ENCODE data around the gene NUDT4.
A peak's percentile ranks its signal among the peaks of the same experiment; 100 is the strongest.
"Not testable (repeated sequence)": the region's sequence is repeated elsewhere in the genome, so short reads cannot be mapped to it uniquely, and the experiment has no call there.

NUDT4 gene

GRCh38 chr12:93368766-93369165 is 9.0 kb upstream of the NUDT4 start:
- FAIRE-seq: no peak

DNA sequence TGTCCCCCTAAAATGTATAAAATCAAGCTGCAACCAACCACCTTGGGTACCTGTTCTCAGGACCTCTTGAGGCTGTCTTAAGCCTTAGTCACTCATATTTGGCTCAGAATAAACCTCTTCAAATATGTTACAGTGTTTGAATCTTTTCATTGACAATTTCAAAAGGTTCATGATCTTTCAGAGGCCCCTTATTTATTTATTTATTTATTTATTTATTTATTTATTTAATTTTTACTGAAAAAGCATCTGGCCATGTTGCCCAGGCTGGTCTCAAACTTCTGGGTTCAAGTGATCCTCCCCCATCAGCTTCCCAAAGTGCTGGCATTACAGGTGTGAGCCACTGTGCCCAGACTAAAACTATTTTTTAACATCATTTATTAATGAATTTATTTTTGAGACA is 8.2 kb upstream of the NUDT4 start:
- FAIRE-seq: no peak

DNA sequence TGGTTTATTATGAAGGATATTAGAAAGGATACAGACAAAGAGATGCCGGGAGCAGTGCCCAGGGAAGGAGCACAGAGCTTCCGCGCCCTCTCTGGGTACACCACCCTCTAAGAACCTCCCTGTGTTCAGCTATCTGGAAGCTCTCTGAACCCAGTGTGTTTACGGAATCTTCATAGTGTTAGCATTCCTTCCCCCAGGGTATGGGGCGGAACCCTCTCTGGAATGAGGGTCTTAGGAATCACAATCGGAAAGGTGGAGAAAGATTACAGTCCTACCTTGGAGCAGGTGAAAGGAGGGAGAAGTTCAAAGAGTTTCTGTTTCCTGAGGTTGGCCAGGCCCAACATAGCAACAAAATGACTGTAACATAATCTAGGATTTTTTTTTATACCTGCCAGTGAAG is 6.8 kb upstream of the NUDT4 start:
- FAIRE-seq: no peak

- FAIRE-seq: no peak
Observed at GRCh38 chr12:93373961-93374656, 3.6 kb upstream of the NUDT4 start.

DNA sequence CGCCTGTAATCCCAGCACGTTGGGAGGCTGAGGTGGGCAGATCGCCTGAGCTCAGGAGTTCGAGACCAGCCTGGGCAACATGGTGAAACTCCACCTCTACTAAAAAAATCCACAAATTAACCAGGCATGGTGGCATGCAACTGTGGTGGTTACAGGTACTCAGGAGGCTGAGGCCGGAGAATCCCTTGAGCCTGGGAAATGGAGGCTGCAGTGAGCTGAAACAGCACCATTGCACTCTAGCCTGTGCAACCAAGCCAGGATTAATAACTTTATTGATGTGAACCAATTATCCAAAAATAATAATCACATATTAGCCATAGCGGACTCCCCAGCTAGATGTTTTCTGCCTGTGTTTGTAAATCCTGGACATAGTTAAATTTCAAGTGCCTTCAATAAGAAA is 1.8 kb upstream of the NUDT4 start:
- no peak for FAIRE-seq

GRCh38 chr12:93376436-93377251 is 1.1 kb upstream of the NUDT4 start:
- FAIRE-seq: no peak

- not testable (repeated sequence) for FAIRE-seq
Observed at GRCh38 chr12:93378196-93378997, 672 bp downstream of the NUDT4 start.

GRCh38 chr12:93378998-93379325 is 1.2 kb downstream of the NUDT4 start:
- FAIRE-seq: no peak

- no peak for FAIRE-seq
Observed at GRCh38 chr12:93379326-93379980, 1.7 kb downstream of the NUDT4 start.

DNA sequence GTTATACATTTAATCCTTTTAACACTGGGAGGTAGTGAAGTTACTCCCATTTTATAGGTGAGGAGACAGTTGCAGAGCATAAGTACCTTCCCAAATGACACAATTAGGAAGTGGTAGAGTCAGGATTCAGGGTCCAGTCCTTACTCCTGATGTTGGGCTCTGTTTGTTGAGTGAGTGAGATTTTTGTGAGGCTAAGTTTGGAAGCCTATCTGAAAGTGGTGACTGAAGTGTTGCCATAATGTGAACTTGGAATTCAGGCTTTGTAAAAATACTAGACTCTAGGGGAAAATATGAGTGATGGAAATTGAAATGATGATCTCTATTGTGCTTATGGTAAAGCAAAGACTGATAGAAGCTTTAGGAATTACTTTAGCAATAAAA is 2.2 kb downstream of the NUDT4 start:
- FAIRE-seq: no peak

DNA sequence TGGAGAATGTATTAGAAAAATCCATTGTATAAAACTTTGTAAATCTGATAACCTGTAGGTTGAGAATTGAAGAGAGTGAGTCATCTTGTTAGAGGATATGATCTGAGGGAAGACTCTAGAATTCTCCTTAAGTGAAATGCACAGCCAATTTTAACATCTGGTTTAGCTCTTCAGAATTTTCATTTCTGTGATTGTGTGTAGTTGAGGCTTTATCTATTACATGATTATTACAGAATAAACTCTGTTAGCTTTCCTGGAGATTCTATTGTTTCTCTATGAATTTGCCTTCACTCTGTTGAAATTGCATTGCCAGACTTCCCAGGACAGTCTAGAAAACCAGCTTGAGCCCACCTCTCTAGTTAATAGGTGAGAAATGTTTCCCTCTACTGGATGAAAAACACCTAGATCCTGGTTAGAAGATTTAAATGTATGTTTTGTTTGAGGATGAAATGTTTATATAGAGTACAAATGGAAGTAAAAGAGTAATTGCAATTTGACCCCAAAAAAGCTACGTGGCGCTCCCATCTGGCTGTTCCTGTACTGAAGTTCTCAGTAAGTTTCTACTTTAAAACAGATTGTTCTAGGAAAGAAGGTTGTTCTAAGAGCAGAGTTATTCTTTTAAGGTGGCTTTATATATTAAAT is 2.9 kb downstream of the NUDT4 start:
- no peak for FAIRE-seq

GRCh38 chr12:93381161-93381975 is 3.6 kb downstream of the NUDT4 start:
- no peak for FAIRE-seq

GRCh38 chr12:93381976-93382437 is 4.3 kb downstream of the NUDT4 start:
- not testable (repeated sequence) for FAIRE-seq

GRCh38 chr12:93387780-93388179 is 10.1 kb downstream of the NUDT4 start:
- FAIRE-seq: no peak

GRCh38 chr12:93390031-93390430 is 12.3 kb downstream of the NUDT4 start:
- FAIRE-seq: no peak

DNA sequence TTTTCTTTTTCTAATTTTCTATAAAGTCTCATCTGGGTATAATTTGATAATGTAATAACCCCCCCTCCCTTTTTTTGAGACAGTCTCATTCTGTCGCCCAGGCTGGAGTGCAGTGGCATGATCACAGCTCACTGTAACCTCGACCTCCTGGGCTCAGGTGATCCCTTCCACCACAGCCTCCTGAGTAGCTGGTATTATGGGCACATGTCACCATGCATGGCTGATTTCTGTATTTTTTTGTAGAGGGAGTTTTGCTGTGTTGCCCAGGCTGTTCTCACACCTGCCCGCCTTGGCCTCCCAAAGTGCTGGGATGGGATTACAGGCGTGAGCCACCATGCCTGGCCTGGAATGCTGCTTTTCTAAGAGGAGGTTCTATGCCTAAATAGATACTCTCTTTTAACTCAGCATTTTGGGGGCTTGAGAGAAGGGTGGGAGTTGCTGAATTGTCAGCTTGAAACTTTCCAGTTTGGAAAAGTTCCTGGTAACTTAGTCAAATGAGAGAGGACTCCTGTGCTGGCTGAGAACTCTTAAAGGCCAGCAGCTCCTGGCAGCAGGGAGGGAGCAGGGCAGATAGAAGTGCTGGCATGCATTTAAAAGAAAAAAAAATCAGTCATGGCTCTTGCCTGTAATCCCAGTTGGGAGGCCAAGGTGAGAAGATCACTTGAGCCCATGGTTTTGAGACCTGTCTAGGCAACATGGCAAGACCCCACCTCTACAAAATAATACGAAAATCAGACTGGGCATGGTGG is 13.0 kb downstream of the NUDT4 start:
- FAIRE-seq: no peak

DNA sequence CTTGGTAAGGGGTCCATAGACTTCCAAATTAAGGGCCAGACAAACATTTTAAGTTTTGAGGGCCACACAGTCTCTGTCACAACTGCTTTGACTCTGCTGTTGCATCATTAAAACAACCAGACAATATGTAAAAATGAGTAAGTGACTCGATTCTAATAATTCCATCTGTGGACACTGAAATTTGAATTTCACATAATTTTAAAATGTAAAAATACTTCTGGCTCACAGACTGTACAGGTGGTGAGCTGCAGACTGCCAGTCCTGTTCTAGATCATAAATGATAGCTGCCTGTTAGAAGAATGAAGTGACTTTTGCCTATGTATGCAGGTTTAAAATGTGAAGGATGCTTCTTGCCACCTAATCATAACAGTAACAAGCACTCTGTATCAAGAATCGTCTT is 15.7 kb downstream of the NUDT4 start:
- FAIRE-seq: no peak

DNA sequence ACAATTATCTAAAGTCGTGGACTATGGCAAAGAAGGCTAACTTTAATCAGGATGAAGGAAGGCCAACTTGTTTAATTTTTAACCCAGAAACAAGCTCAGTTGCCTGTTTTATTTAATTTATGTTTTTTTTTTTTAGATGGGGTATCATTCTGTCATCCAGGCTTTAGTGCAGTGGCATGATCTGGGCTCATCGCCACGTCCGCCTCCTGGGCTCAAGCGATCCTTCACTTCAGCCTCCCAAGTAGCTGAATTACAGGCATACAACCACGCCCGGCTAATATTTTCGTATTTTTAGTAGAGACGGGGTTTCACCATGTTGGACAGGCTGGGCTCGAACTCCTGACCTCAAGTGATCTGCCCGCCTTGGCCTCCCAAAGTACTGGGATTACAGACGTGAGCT is 19.7 kb downstream of the NUDT4 start:
- FAIRE-seq: no peak

DNA sequence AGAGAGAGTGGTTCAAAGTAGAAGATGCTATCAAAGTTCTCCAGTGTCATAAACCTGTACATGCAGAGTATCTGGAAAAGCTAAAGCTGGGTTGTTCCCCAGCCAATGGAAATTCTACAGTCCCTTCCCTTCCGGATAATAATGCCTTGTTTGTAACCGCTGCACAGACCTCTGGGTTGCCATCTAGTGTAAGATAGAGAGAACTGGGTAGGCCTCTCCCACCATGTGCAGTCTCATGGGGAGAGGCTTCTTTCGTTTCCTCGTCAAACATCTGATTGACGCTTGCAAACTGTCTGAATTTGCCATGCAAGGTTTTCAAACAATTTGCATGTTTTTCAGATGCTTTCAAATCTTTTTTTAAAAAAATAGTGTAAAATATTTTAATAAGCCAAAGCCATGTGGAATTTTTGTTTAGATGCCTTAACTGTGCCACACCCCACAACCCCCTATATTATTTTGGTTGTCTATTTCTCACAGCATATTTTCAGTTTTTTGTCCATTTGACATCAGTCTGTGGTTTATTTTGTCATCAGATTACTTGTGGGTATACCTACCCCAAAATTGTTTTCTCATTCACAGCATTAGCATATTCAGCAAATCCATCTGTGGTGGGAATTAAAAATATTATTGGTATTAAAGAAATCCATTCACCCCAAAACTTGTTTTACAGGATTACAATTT is 21.6 kb downstream of the NUDT4 start:
- FAIRE-seq: peak; percentile 100
